Measurements from ENCODE around the gene ZBTB25. TPM values are rescaled to one million over a fixed set of nuclear protein-coding genes. Genes with fewer than 3 reads are reported as not detected.

Gene ZBTB25
- total RNA-seq, 1 donor from 2014 or later = 2.4 TPM

DNA sequence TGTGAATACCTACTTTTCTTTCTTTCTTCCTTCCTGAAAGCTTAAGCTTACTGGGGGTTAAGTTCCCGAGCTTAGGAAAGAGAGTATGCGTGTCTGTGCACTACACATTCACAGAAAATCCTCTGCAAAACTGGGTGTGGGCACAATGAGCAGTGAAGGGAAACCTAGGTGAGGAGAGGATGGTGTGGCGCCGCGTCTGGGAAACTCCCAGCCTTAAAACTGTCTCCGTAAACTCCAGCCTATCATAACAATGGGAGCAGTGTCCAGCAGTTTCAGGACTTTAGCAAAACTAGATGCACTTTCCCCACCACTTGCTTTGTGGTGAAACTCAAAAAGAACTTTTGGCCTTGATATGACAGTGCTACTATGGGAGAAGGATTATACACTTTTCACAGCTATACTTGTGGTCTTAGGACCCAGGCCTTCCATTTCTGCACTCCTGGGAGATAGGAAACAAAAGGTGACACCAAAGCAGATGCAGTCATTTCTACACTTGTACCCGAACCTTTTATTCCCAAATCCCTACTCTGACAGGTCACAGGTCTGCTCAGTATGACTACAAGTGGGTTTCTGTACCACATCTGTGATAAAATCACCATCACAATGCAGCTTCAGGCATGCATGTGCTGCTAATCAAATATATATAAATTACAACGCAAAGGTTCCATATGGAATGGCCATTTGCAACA, 27.9 kb downstream of the ZBTB25 start:
- TF ChIP-seq, protein P1, sequence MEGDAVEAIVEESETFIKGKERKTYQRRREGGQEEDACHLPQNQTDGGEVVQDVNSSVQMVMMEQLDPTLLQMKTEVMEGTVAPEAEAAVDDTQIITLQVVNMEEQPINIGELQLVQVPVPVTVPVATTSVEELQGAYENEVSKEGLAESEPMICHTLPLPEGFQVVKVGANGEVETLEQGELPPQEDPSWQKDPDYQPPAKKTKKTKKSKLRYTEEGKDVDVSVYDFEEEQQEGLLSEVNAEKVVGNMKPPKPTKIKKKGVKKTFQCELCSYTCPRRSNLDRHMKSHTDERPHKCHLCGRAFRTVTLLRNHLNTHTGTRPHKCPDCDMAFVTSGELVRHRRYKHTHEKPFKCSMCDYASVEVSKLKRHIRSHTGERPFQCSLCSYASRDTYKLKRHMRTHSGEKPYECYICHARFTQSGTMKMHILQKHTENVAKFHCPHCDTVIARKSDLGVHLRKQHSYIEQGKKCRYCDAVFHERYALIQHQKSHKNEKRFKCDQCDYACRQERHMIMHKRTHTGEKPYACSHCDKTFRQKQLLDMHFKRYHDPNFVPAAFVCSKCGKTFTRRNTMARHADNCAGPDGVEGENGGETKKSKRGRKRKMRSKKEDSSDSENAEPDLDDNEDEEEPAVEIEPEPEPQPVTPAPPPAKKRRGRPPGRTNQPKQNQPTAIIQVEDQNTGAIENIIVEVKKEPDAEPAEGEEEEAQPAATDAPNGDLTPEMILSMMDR (conservative IDR thresholded peaks at IDR 0.05; ENCODE audit: low read depth, low read length) = no peak
- no peak overlapping the region for H3K4me3 ChIP-seq (ENCODE audit: low read depth, low read length)
- no peak for DNase-seq (ENCODE audit: low read depth)

DNA sequence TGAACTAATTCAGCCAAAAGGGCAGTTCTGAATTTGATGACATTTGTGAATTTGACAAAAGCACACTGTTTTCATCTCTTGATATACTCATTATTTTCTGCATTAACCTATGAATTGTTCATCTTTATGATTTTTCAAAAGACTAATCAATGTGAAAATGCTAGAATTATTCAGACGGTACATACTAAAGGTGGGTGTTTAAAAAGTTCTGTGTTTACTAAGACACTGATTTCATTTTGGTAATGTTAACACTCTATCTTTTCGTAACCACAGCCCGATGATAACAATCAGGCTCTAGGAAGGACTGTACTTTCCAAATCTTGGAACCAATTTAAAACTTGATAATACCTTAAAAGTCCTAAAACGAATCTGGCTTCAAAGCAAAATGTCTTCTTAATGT, 28.9 kb downstream of the ZBTB25 start:
- H3K4me3 ChIP-seq (ENCODE audit: low read depth, low read length) = no peak overlapping the region
- TF ChIP-seq, protein P1 (conservative IDR thresholded peaks at IDR 0.05; ENCODE audit: low read depth, low read length) = no peak
- DNase-seq (ENCODE audit: low read depth) = no peak

DNA sequence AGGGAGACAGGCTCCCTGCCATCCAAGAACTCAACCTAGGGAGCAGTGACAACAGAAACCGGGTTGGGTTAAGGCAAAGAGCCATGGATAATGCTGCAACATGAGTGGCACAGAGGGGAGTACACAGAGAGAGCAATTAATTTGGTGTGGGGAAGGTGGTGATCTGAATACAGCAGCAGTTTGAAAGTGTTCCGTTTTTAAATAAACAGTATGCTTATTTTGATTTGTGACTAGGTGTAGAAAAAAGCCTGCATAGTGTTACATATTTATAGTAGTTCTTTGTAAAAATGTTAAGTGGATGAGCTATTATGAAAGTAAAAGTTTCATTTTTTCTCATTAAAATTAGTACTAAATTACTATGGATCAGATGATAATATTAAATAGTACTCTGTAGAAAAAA, 29.6 kb downstream of the ZBTB25 start:
- no peak overlapping the region for H3K4me3 ChIP-seq (ENCODE audit: low read depth, low read length)
- TF ChIP-seq, protein P1 (conservative IDR thresholded peaks at IDR 0.05; ENCODE audit: low read depth, low read length) = no peak
- no peak for DNase-seq (ENCODE audit: low read depth)

DNA sequence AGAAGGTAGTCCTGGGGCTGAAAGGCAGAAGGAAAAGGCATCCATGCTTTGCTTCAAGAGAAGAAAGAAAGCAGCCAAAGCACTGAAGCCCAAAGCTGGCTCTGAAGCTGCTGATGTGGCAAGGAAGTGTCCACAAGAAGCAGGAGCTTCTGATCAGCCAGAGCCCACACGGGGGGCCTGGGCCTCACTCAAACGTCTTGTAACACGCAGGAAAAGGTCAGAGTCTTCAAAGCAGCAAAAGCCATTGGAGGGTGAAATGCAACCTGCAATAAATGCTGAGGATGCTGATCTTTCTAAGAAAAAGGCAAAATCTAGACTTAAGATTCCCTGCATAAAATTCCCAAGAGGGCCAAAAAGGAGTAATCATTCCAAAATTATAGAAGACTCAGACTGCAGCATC, 35.2 kb downstream of the ZBTB25 start:
- TF ChIP-seq, protein P1 (conservative IDR thresholded peaks at IDR 0.05; ENCODE audit: low read depth, low read length) = no peak
- DNase-seq (ENCODE audit: low read depth) = no peak
- no peak overlapping the region for H3K4me3 ChIP-seq (ENCODE audit: low read depth, low read length)

DNA sequence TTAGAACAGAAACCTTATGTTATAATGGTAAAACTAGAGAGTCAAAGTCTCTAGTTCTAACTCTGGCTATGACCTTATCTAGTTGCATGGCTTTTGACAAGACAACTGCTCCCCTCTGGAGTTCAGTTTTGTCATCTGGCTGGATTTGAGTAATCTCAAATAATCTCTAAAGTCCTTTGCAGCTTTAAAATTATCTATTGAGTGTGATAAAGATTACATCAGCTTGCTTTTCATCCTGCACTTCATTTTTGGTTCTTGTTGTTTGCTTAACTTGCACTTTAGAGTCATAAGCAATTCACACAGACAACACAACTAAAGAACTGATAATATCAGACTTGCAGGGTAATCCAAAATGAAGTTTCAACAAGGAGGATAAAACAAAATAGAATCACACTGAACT, 36.1 kb downstream of the ZBTB25 start:
- no peak overlapping the region for H3K4me3 ChIP-seq (ENCODE audit: low read depth, low read length)
- TF ChIP-seq, protein P1 (conservative IDR thresholded peaks at IDR 0.05; ENCODE audit: low read depth, low read length) = no peak
- DNase-seq (ENCODE audit: low read depth) = no peak

DNA sequence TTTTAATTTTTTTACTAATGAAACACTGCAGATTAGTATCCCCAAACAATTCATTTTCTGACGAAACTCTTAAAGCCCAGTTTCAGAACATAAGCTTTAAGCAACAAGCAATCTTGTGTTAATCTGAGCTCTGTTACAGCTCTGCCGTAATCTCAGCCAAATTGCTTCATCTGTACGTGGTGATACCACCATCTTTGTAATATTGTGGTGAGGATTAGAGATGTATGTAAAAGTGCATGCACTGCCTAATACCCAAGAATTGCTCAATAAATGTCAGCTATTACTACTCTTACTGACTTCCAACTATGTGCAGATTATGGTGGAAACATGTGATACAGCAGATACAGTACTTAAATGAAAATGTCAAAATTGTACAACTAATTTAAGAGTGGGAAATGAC, 36.5 kb downstream of the ZBTB25 start:
- no peak for DNase-seq (ENCODE audit: low read depth)
- no peak overlapping the region for H3K4me3 ChIP-seq (ENCODE audit: low read depth, low read length)
- TF ChIP-seq, protein P1 (conservative IDR thresholded peaks at IDR 0.05; ENCODE audit: low read depth, low read length) = no peak

Data from epithelial cell of proximal tubule (primary cell).